ENCODE measurements around the gene EPHA8. TPM values are rescaled to one million over a fixed set of nuclear protein-coding genes. Genes with fewer than 3 reads are reported as not detected.

EPHA8 gene
- total and polyA plus RNA-seq, 5 experiments from 2014 or later = not detected

DNA sequence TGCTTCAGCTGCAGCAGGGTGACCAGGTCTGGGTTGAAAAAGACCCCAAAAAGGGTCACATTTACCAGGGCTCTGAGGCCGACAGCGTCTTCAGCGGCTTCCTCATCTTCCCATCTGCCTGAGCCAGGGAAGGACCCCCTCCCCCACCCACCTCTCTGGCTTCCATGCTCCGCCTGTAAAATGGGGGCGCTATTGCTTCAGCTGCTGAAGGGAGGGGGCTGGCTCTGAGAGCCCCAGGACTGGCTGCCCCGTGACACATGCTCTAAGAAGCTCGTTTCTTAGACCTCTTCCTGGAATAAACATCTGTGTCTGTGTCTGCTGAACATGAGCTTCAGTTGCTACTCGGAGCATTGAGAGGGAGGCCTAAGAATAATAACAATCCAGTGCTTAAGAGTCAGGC is 76.0 kb downstream of the EPHA8 start:
- Mint-ChIP-seq H3K4me1 (peaks cover 0 to 2% (median 0%) of the 10 kb centered on the region in 4 donors), H3K27me3 (peaks cover 9 to 56% (median 26%) of the 10 kb centered on the region in 5 donors), H3K27ac (peak overlapping the region in 1 of 10 donors; percentile 53), H3K9me3 (no peaks in the 10 kb centered on the region), H3K36me3 (no peaks in the 10 kb centered on the region), H3K4me3 (no peak overlapping the region)
- POLR2A ChIA-PET = no interaction called here
- ATAC-seq (no peak), DNase-seq (no peak)

DNA sequence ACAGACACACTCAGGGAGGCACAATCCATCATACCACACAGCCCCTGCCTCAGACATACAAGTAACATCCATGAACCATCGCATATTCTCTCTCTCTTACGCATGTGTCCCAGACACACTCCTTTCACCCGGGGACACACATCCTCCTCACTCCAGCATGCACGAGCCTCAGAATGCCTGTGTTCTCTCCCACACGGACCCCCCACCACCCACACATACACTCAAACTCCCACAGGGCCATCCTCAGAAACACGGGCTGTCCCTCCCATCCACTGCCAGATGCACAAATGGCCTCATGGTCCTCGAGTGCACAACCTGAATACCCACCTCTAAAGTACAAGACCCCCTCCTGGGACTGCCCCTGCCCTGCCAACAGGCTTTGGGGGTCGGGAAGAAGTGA is 78.0 kb downstream of the EPHA8 start:
- POLR2A ChIA-PET = no interaction called here
- DNase-seq = no peak
- H3K4me3 Mint-ChIP-seq = no peak overlapping the region
- no peaks in the 10 kb centered on the region for H3K36me3 Mint-ChIP-seq
- no peak overlapping the region for H3K27ac Mint-ChIP-seq
- H3K4me1 Mint-ChIP-seq = peaks cover 0 to 2% (median 0%) of the 10 kb centered on the region in 4 donors
- no peak for ATAC-seq
- H3K9me3 Mint-ChIP-seq = no peaks in the 10 kb centered on the region
- peaks cover 11 to 70% (median 34%) of the 10 kb centered on the region in 5 donors for H3K27me3 Mint-ChIP-seq

DNA sequence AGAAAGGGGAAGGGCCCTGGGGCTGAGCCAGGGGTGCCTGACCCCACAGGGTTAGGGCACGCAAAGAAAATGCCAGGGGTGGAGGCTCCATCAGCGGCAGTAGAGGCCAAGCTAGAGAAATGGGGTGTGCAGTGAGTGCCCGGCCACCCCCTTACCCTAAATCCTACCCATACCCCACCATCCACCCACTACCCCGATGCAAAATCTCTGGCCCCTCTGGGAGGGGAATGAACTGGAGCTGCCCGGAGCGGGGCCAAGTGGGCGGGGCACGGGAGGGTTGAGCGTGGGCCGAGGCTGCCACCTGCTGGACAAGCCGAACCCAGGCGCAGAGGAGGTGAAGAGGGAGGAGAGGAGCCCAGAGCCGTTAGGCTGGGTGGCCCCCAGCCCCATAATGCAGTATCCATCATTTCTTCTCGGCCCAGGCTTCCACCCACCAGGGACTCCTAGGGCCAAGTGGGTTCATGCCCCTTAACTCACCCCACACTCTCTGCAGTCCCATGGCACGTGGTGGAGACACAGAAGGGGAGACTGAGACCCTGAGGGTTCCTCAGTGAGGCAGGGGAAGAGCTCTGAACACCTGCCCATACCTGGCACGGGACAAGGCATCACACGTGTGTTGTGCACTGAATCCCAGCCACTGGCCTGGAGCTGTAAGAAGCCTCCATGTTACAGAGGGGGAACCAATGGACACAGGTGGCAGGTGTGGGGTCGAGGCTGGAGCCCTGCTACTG is 78.8 kb downstream of the EPHA8 start:
- Mint-ChIP-seq H3K27ac (no peak overlapping the region), H3K4me3 (no peak overlapping the region), H3K27me3 (peaks cover 7 to 68% (median 32%) of the 10 kb centered on the region in 5 donors), H3K9me3 (no peaks in the 10 kb centered on the region), H3K36me3 (no peaks in the 10 kb centered on the region), H3K4me1 (peaks cover 0 to 2% (median 0%) of the 10 kb centered on the region in 4 donors)
- POLR2A ChIA-PET = no interaction called here
- peak; percentile 42 to 80 (median 63) for DNase-seq
- ATAC-seq = peak; percentile 64 to 80

DNA sequence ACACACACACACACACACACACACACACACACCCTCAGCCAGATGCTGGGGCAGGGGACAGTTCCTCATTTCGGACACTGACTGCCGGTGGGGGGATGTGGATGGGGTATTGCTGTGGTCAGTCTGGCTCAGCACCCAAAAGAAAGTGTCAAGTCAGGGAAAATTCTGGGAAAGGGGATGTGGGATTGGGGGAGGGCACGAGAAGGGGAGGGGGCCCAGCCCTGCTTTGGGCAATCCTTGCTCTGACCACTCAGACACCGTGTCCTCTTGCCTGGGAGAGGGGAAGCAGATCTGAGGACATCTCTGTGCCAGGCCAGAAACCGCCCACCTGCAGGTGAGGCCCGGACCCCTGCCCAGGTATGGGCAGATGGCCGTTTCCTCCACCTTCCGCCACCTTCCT is 80.1 kb downstream of the EPHA8 start, which contains the start of gene C1QC:
Gene C1QC, plus strand, starts transcription at position 253 of the 400 bp plus-strand sequence. CDS start 391 bp downstream, outside the sequence.
- no peak within 1 kb of the TSS for H3K4me3 Mint-ChIP-seq
- H3K27ac Mint-ChIP-seq = no peak within 1 kb of the TSS
- POLR2A ChIA-PET = no interaction called here
- H3K9me3 Mint-ChIP-seq = no peaks in the 10 kb centered on the region
- H3K36me3 Mint-ChIP-seq = no peaks in the 10 kb centered on the region
- H3K4me1 Mint-ChIP-seq = peaks cover 0 to 2% (median 0%) of the 10 kb centered on the region in 4 donors
- peaks cover 10 to 59% (median 33%) of the 10 kb centered on the region in 5 donors for H3K27me3 Mint-ChIP-seq
- ATAC-seq = no peak
- DNase-seq = no peak

DNA sequence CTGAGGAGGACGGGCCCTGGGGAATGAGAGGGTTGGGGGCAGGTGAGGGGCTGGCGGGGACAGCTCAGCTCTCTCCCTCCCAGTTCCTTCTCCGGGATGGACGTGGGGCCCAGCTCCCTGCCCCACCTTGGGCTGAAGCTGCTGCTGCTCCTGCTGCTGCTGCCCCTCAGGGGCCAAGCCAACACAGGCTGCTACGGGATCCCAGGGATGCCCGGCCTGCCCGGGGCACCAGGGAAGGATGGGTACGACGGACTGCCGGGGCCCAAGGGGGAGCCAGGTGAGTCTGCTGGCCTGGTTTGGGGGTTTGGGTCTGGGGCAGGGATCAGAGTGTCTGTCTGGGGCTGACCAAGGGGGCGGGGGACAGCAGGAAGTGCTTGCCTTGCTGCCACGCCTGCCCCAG is 80.6 kb downstream of the EPHA8 start:
- peaks cover 10 to 58% (median 33%) of the 10 kb centered on the region in 5 donors for H3K27me3 Mint-ChIP-seq
- POLR2A ChIA-PET = no interaction called here
- no peaks in the 10 kb centered on the region for H3K9me3 Mint-ChIP-seq
- no peak overlapping the region for H3K4me3 Mint-ChIP-seq
- no peak overlapping the region for H3K27ac Mint-ChIP-seq
- no peaks in the 10 kb centered on the region for H3K36me3 Mint-ChIP-seq
- H3K4me1 Mint-ChIP-seq = peaks cover 0 to 2% (median 0%) of the 10 kb centered on the region in 4 donors
- DNase-seq (no peak), ATAC-seq (no peak)

DNA sequence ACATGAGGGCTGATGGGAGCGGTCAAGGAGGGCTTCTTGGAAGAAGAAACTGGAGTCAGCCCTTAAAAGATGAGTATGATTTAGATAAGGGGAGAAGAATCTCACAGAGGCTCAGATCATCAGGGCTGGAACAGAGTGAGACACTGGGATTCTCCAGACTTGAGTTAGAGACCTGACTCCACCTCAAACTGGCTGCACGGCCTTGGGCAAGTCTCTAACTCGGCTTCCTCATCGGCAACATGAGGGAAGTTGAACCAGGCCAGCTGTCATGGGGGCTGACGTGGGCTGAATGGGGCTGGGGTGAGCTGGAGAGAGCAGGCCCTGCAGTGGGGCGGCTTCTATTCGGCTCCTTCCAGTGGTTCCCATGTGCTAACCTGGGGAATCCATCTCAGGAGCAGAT is 82.6 kb downstream of the EPHA8 start:
- no peak overlapping the region for H3K4me3 Mint-ChIP-seq
- DNase-seq = no peak
- POLR2A ChIA-PET = no interaction called here
- no peak for ATAC-seq
- H3K27me3 Mint-ChIP-seq = peaks cover 10 to 44% (median 31%) of the 10 kb centered on the region in 5 donors
- H3K27ac Mint-ChIP-seq = no peak overlapping the region
- H3K4me1 Mint-ChIP-seq = peaks cover 0 to 2% (median 0%) of the 10 kb centered on the region in 4 donors
- no peaks in the 10 kb centered on the region for H3K9me3 Mint-ChIP-seq
- H3K36me3 Mint-ChIP-seq = no peaks in the 10 kb centered on the region

DNA sequence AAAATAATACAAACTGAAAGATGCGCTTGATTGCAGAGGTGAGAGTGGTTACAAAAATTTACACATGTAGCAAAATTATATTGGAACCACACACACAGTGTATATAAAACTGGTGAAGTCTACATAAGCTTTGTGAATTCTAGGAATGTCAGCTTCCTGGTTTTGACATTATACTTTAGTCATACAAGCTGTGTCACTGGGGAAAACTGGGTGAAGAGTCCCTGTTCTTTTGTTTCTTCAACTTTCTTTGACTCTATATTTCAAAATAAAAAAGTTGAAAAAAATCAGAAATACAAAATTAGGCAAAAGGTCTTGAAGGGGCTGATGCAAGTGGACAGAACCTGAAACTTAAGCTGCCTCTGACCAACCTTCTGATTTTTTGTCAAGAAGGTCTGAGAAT is 83.1 kb downstream of the EPHA8 start:
- POLR2A ChIA-PET = no interaction called here
- no peak for ATAC-seq

DNA sequence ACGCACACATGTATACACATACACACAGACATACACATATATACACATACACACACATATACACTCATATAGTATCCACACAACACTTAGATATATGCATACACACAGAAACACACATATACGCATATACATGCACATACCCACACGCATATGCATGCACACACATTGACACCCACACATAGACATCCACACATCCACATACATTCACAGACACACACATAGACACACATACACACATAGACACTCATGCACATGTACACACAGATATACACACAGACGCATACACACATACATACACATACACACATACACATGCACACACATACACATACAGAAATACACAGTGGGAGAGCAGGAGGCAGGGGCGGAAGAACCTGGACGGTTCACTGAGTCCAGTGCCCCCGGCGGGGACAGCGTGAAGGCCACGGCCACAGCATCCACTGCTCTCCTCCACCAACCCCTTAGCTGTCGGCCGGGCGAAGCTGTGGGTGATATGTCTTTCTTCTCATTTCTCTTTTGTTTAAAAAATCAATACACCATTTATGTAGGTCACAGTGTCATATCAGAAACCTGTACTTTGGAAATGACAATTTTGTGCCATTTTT is 86.9 kb downstream of the EPHA8 start:
- DNase-seq = no peak
- H3K4me3 Mint-ChIP-seq = no peak overlapping the region
- H3K36me3 Mint-ChIP-seq = no peaks in the 10 kb centered on the region
- no peaks in the 10 kb centered on the region for H3K9me3 Mint-ChIP-seq
- ATAC-seq = no peak
- no peaks in the 10 kb centered on the region for H3K4me1 Mint-ChIP-seq
- H3K27ac Mint-ChIP-seq = peak overlapping the region in 1 of 10 donors; percentile 28
- H3K27me3 Mint-ChIP-seq = peaks cover 7 to 28% (median 20%) of the 10 kb centered on the region in 5 donors
- POLR2A ChIA-PET = no interaction called here

More for the DNA sequence above, 83.1 kb downstream of the EPHA8 start:
- Mint-ChIP-seq H3K4me3 (no peak overlapping the region), H3K4me1 (peaks cover 0 to 2% (median 0%) of the 10 kb centered on the region in 4 donors), H3K9me3 (no peaks in the 10 kb centered on the region), H3K27ac (no peak overlapping the region), H3K36me3 (no peaks in the 10 kb centered on the region), H3K27me3 (peaks cover 7 to 39% (median 29%) of the 10 kb centered on the region in 5 donors)
- DNase-seq = no peak

DNA sequence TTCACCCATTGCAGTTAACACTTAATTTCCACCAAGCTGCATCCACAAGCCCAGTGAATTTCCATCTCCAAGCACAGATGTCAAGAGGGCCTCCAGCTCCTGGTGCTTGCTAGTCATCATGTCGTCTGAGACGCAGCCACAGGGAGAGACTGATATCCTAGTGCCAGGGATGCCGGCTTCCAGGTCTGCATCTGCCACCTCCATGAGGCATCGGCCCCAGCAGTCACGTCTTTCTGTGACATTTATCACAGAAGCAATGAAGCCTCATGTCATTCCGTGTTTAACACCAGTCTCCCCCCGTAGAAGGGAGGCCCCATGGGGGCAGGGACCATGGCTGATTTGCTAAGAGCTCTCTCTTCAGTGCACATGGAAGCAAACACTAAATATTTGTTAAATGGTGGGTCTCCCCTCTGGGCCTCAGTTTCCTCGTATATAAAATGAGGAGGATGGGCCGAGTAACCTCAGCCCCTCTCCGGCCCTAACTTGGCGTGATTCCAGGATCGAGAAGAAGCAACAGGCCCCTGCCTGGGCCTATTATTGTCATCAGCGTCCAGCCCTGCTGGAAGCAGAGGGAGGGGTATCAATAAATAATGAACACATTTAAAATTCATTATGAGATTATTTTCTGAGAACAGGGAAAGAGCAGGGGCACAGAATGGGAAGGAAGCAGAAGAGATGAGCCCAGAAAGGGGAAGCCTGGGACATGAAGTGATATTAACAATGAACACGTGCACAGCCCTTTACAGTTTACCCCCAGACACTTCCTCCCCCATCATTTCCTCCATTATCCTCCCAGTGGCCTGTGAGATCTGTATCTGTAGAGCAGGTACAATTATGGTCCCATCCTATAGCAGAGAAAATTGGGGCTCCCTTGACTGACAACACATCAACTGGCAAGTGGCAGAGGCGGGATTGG is 88.9 kb downstream of the EPHA8 start:
- Mint-ChIP-seq H3K27me3 (peaks cover 5 to 28% (median 14%) of the 10 kb centered on the region in 5 donors), H3K27ac (no peak overlapping the region), H3K36me3 (no peaks in the 10 kb centered on the region), H3K4me3 (no peak overlapping the region), H3K4me1 (no peaks in the 10 kb centered on the region), H3K9me3 (no peaks in the 10 kb centered on the region)
- ATAC-seq (no peak), DNase-seq (no peak)
- POLR2A ChIA-PET = no interaction called here

DNA sequence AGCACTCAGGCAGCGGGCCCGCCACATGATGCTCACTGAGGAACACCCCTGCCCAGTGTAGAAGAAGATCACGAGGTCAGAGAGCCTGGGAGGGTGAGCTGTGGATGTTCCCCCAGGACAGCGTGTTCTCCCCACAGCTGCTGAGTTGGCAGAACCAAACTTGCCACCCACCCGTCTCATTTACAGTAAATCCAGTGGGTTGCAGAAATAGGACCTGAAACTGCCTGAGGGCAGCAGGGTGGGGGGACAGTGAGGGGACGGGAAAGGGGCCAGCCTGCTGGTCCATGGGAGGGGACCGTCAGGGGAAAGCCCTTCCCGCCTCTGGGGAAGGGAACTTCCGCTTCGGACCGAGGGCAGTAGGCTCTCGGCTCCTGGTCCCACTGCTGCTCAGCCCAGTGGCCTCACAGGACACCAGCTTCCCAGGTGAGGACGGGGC is 89.6 kb downstream of the EPHA8 start, which contains the start of gene C1QB:
Gene C1QB, plus strand, starts transcription at position 356 of the 436 bp plus-strand sequence. CDS start 6,227 bp downstream, outside the sequence.
- Mint-ChIP-seq H3K4me3 (no peak within 1 kb of the TSS), H3K27me3 (peaks cover 5 to 33% (median 13%) of the 10 kb centered on the region in 5 donors), H3K36me3 (no peaks in the 10 kb centered on the region), H3K4me1 (no peaks in the 10 kb centered on the region), H3K27ac (peak within 1 kb of the TSS in 1 of 10 donors; percentile 75), H3K9me3 (no peaks in the 10 kb centered on the region)
- ATAC-seq (no peak), DNase-seq (no peak)
- POLR2A ChIA-PET = no interaction called here
